GM13976 (cell line): ENCODE data around the gene ZKSCAN3.

ENCODE experiments used
- DNase-seq: peaks from one replicate; pipeline ENCODE4 v3.0.0; 2012; ENCODE audit warnings: low spot score
- CTCF ChIP-seq: IDR thresholded peaks from 2 replicates; pipeline ENCODE4 v1.5.1; 2012; ENCODE audit warnings: borderline replicate concordance, mild to moderate bottlenecking; ENCODE audit not compliant: insufficient read depth; ENCODE audit errors: extremely low read depth, missing control alignments, control extremely low read depth
- in situ Hi-C: fragments of 300-500 bp; cut with MboI; formaldehyde crosslinking; loops from one replicate; pipeline ENCODE4 v1.12.0; 2022; ENCODE audit warnings: low sequenced_read_pairs, mixed read lengths, inconsistent platforms; ENCODE audit not compliant: unreplicated experiment

The ZKSCAN3 gene

GRCh38 chr6:28340310-28341095 lies 9.2 kb upstream of the ZKSCAN3 start:
- in situ Hi-C loops, result no loop called here
- TF ChIP-seq CTCF, result no peak
- no peak for DNase-seq

GRCh38 chr6:28343898-28344677 lies 5.7 kb upstream of the ZKSCAN3 start:
- no peak for TF ChIP-seq CTCF
- in situ Hi-C loops, result no loop called here
- DNase-seq, result no peak

- TF ChIP-seq CTCF, result no peak
- no peak for DNase-seq
- in situ Hi-C loops, result no loop called here
Observed at GRCh38 chr6:28345201-28345600, 4.5 kb upstream of the ZKSCAN3 start.

- no peak for DNase-seq
- in situ Hi-C loops, result no loop called here
- no peak for TF ChIP-seq CTCF
Observed at GRCh38 chr6:28347119-28347518, 2.6 kb upstream of the ZKSCAN3 start.

- no peak for TF ChIP-seq CTCF
- no peak for DNase-seq
- in situ Hi-C loops, result no loop called here
Observed at GRCh38 chr6:28349344-28349891, 329 bp upstream of the ZKSCAN3 start.

GRCh38 chr6:28351087-28351486 lies 1.3 kb downstream of the ZKSCAN3 start:
- no peak for TF ChIP-seq CTCF
- no peak for DNase-seq
- in situ Hi-C loops, result loop anchor here (10.0 kb wide), 2 partner anchors 216 to 456 kb away; a partner anchor contains a TSS
